NOMO-1 treated with dmso at 0.1 percent for 144 hours (cell line): ENCODE measurements around the gene ASCC3.
"Not testable (repeated sequence)": the region's sequence is repeated elsewhere in the genome, so short reads cannot be mapped to it uniquely, and the experiment has no call there.

ENCODE experiments used
- DNase-seq: peaks from one replicate; lab custom pipeline; 2025; ENCODE audit not compliant: unreplicated experiment; lab: John Stamatoyannopoulos, UW

The ASCC3 gene

GRCh38 chr6:100880853-100881706, at the start of gene ASCC3:
TSS of gene ASCC3 (minus strand) at chr6:100881329. CDS start at chr6:100867997, 13,332 bp downstream.
- DNase-seq = peak; percentile 92

- no peak for DNase-seq
Observed at GRCh38 chr6:100925749-100926148, 44.6 kb upstream of the ASCC3 start.

- no peak for DNase-seq
Observed at GRCh38 chr6:100924534-100925227, 43.6 kb upstream of the ASCC3 start.

GRCh38 chr6:100923481-100924165, 42.5 kb upstream of the ASCC3 start:
- DNase-seq = no peak

GRCh38 chr6:100920028-100920605, 39.0 kb upstream of the ASCC3 start:
- no peak for DNase-seq

GRCh38 chr6:100918152-100918551, 37.0 kb upstream of the ASCC3 start:
- DNase-seq = no peak

DNA sequence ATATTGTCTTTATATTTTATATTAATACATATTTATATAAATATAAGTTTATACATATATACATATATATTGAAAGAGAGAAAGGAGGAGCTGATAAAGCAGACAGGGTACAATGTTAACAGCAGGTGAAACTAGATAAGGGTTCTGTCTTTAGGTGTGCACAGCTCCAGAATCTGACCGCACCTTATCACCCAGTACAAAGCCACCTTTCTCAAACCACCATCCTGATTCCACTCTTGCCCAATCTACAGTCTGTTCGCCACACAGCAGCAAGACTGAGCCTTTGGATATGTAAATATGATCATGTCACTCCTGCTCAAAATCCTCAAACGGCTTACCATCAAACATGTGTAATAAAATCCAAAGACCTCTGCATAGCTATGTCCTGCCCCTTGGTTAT, 34.7 kb upstream of the ASCC3 start:
- no peak for DNase-seq

- DNase-seq = no peak
Observed at GRCh38 chr6:100913400-100914276, 32.5 kb upstream of the ASCC3 start.

DNA sequence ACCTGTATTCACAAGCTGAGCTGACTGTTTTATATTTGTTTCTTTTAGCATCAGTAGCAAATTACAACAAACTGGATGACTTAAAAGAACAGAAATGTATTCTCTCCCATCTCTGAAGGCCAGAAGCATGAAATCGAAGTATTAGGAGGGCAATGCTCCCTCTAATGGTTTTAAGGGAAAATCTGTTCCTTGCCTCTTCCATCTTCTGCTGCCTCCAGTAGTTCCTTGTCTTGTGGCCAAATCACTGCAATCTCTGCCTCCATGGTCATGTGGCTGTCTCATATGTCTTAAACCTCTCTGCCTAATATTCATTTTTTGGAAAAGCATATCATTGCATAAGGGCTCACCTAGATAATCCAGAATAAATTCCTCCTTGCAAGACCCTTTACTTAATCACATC, 25.2 kb upstream of the ASCC3 start:
- no peak for DNase-seq

GRCh38 chr6:100905067-100905466, 23.9 kb upstream of the ASCC3 start:
- DNase-seq = no peak

DNA sequence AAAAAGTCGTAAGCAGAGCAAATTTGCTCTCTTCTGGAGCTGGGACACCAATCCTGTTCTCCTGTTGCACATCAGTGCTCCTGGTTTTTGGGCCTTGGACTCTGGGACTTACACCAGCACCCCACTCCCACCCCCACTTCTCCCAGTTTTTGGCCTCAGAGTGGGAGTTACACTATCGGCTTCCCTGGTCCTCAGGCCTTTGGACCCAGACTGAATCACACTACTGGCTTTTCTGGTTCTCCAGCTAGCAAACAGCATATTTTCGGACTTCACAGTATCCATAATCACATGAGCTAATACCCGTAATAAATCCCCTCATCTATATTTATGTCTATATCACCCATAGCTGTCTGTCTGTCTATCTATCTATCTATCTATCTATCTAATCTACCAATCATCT, 23.2 kb upstream of the ASCC3 start:
- DNase-seq = no peak

DNA sequence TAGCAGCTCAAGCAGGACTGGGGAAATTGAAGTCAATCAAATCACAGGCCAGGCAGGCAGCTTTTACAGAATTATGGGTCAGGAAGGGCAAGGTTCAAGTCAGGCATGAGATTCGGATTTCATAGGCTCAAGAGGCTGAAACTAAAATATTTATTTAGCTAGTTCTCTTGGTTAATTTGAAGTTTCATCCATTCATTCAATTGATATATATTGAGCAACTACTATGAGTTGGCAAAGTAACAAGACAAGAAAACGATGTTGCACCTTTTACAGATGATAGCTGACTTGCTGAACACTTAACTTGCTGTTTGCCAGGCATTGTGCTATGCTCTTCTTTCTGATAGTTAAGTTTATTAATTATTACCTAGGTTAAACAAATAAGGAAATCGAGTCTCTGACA, 20.5 kb upstream of the ASCC3 start:
- no peak for DNase-seq

GRCh38 chr6:100899202-100899601, 18.1 kb upstream of the ASCC3 start:
- DNase-seq = no peak

DNA sequence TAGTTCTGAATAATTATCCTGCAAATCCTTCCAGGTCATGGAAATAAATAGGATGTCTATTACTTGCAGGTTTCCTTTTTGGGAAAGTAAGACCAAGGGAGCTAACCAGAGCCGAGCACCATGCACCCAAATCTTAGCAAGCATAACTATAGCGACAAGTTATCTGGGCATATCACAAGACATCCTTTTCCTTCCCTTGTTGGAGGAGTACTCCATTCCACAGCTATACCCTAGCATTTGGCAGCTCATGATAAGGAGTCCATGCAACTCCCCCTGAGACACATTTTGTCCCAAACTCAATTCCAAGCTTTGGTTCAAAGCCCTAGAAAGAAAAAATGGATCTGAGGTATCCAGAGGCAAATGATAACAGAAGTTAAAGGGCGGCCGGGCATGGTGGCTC, 16.5 kb upstream of the ASCC3 start:
- DNase-seq = no peak

- DNase-seq = no peak
Observed at GRCh38 chr6:100893743-100894142, 12.6 kb upstream of the ASCC3 start.

GRCh38 chr6:100892693-100893092, 11.6 kb upstream of the ASCC3 start:
- DNase-seq = no peak

- DNase-seq = no peak
Observed at GRCh38 chr6:100892116-100892515, 11.0 kb upstream of the ASCC3 start.

DNA sequence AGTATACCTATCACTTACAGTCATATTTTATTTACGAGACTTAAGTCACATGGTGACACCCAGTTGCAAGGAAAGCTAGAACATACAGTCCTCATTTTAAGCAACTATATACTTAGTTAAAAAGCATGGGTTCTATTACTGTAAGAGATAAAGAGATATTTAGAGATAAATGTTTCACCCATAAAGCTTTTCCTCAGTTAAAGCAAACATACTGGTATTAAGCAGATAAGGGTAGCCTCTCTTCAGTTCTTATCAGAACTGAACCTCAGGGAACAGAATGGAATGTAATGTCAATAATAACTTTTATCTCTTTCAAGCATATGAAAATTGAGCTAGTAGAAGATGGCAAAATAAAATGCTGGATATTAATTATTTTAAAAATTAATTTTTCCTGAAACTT, 9.9 kb upstream of the ASCC3 start:
- no peak for DNase-seq

DNA sequence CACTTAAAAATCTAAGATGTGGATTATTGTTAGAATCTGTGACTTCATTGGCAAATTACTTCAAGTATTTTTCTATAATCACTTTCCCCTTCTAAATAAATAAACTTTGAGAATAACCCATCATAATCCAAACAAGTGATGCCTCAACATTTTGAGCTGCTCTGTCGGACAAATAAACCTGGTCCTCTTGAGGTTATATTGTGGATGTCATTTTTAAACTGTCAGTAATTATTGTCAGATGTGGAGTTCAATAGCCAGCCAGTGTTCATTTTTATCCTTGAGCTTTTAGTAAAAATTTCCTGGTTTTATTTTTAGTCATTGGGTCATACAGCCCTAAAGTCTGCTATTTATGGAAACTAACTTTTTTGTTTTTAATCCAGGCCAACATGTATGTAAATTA, 9.5 kb upstream of the ASCC3 start:
- DNase-seq = not testable (repeated sequence)

GRCh38 chr6:100889351-100889750, 8.2 kb upstream of the ASCC3 start:
- DNase-seq = no peak

DNA sequence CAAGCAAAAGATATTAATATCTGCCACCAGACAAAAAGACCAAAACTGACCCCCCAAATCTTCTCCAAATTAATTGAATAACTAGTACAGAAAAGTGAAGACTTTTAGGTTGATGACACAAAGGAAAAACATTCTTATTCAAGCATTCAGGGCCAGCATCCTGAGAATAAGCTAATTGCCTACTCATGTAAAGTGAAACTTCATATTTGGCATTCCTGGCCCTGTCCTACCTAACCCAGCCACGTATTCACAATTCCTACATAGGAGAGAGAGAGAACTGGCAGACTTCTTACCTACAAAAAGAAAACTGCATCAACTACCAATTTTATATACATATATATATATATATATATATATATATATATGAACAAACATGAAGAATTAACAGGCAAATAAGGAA, 4.9 kb upstream of the ASCC3 start:
- DNase-seq = no peak
